Endometrial microvascular endothelial cells (primary cell): ENCODE data around the gene RELB. TPM values are rescaled to one million over a fixed set of nuclear protein-coding genes. Genes with fewer than 3 reads are reported as not detected.
"Not testable (repeated sequence)": the region's sequence is repeated elsewhere in the genome, so short reads cannot be mapped to it uniquely, and the experiment has no call there.

Source experiments
- in situ Hi-C: cut with HindIII; loops from 2 replicates; pipeline ENCODE4 v1.10.0; 2017; ENCODE audit warnings: low sequenced_read_pairs, low pct_unique_long_range_greater_than_20kb; ENCODE audit errors: inconsistent ontology term
- total RNA-seq: library from RNA; depleted of rRNA; stranded (reverse); fragments of >200 nt; gene quantifications from one replicate; pipeline ENCODE4 v1.2.3, GENCODE V29; 2015; ENCODE audit errors: inconsistent ontology term

Gene RELB
- total RNA-seq = 18.9 TPM

DNA sequence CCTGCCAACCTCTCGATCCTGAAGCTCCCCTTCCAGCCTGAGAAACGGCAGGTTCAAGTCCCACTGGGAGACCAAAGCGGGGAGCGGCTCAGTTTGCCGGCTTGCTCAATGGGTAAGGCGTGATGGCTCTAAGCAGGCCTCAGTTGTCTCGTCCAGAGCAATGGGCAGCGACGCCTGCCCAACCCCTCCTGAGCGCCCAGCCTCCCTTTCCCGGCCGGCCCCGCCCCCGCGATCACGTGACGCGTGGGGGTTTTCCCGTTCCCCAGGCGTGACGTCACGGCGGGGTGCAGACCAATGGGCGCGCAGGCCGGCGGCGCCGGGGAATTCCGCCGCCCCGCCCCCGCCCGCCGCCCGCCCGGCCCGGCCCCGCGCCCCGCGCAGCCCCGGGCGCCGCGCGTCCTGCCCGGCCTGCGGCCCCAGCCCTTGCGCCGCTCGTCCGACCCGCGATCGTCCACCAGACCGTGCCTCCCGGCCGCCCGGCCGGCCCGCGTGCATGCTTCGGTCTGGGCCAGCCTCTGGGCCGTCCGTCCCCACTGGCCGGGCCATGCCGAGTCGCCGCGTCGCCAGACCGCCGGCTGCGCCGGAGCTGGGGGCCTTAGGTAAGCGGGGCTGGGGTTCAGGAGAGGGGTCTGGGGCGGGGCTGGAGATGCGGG, at the start of gene RELB:
Gene RELB (plus strand): TSS at position 378 of the 653 bp plus-strand sequence. CDS start 116 bp downstream, at position 494.
- in situ Hi-C loops = no loop called here

- in situ Hi-C loops = no loop called here
These were observed 47.0 kb upstream of the RELB start for GRCh38 chr19:44954278-44954648.

DNA sequence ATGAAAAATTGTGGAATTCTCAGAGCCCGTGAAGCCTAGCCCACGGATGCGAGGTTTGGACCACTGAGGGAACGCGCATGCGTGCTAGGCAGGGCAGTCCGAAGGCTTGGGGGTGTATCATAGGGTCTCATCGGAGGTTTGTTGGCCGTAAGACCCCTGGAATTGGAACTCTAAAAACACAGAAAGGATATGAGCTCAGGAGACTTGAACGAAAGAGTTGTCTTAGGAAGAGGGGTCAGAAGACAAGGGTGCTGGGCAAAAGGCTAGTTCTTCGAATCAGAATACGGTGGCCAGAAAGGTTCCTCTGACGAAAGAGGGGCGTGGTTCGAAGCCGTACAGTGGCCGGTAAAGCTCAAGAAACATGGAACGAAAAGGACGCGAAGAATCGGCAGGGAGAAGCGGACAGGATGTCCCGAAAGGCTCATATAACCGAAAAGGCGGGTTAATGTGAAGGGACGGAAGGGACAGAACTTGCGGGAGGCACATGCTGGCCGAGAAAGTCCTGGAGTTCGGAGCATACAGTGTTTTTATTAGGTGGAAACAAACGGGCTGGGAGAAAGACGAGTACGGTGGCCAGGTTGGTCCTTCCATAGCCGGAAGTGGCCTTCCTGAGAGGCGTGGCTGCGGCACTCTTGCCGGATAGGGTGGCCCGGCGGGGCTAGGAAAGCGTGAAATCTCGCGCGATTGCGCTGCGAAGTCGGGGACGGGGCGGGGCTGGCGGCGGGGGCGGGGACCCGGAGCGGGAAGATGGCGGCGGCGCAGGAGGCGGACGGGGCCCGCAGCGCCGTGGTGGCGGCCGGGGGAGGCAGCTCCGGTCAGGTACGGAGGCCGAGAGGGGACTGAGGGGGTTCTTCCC, 46.4 kb upstream of the RELB start, which contains the start of gene CLPTM1:
Gene CLPTM1 (plus strand): TSS at position 732 of the 856 bp plus-strand sequence. CDS start 16 bp downstream, at position 748.
- in situ Hi-C loops = no loop called here

- in situ Hi-C loops = no loop called here
These were observed 45.5 kb upstream of the RELB start for GRCh38 chr19:44955505-44956439.

- in situ Hi-C loops = no loop called here
These were observed 43.7 kb upstream of the RELB start for GRCh38 chr19:44957526-44957925.

- in situ Hi-C loops = no loop called here
These were observed 43.2 kb upstream of the RELB start for GRCh38 chr19:44958090-44958489.

GRCh38 chr19:44959691-44960090, 41.6 kb upstream of the RELB start:
- in situ Hi-C loops = no loop called here

DNA sequence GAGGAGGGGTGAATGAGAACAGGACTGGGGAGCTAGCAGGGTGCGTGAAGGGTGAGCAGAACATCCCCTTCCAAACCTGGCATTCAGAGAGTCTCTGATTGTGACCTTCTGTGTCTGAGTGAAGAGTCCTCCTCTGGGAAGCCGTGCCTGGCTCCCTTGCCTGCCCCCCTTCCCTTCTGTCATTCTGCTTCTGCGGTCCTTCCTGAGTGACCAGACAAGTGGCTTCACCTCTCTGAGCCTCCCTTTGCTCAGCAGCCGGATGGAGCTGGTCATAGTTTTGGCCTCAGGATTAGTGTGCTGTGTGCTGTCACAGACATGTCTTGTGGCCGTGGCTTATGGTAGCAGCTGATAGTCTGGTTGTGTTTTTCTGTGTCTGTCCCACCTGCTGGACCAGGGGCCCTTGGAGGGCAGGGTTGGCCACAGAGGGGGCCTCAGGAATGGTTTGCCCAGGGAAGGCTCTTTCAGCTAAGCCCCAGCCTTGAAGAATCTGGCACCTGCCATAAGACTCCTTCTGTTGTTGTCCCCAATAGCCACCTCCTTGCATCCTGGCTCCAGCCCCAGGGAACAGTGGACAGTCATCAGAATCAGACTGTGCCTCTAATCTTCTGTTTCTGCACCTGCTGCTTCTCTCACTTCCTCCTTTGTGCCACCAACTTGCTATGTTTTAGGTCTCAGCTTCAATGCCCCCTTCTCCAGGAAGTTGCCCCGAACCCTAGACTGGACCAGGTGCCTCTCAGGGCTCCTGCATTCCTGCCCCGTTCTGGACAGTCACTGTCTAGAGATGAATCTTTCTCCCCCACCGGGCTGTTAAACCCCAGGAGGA, 40.1 kb upstream of the RELB start:
- in situ Hi-C loops = no loop called here

GRCh38 chr19:44961821-44962220, 39.4 kb upstream of the RELB start:
- in situ Hi-C loops = no loop called here

- in situ Hi-C loops = no loop called here
These were observed 33.1 kb upstream of the RELB start for GRCh38 chr19:44968118-44968517.

- in situ Hi-C loops = no loop called here
These were observed 32.6 kb upstream of the RELB start for GRCh38 chr19:44968670-44969069.

DNA sequence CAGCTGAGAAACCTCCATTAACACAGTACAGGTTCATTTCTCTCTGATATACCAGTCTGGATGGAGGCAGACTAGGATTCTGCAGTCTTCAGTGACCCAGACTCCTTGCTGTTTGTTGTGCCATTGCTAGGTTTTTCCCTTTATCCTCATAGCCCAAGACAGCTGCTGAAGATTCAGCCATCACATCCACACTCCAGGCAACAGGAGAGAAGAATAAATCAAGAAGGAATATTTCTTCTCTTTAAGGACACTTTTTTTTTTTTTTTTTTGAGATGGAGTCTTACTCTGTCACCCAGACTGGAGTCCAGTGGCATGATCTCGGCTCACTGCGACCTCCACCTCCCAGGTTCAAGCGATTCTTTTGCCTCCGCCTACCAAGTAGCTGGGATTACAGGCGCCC, 31.8 kb upstream of the RELB start:
- in situ Hi-C loops = no loop called here

GRCh38 chr19:44971451-44971850, 29.8 kb upstream of the RELB start:
- in situ Hi-C loops = not testable (repeated sequence)

DNA sequence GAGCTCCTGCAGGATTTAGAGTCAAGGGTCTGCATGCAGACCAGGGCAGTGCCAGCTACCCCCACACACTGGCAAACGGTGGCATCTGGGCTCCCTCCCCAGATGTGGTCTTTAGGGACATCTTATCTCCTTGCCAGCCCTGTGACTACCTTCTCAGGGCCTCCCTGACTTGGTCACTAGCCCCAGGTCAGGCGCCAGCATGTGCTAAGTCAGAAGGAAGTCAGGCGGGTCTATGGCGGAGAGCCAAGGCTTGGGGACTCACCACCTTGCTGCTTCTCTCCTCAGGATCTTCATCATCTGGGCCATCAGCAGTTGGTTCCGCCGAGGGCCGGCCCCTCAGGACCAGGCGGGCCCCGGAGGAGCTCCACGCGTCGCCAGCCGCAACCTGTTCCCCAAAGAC, 28.5 kb upstream of the RELB start:
- in situ Hi-C loops = no loop called here

- in situ Hi-C loops = no loop called here
These were observed 27.1 kb upstream of the RELB start for GRCh38 chr19:44973982-44974735.

DNA sequence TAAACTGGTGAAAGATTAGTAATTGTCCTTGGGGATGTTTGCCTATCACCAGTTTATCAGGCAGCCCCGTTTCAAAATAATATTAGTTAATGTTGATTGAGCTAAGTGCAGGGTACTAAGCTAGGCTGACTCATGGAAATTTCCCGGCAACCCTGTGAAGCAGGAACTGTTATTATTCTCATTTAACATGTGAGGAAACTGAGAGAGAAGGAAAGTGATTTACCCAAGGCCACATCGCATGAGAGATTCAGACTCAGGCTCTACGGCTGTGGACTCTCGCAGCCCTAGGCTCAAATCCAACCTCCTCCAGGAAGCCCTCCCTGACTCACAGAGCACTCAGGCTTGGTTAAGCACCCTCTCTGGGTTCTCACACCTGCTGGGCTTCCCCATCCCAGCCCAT, 26.4 kb upstream of the RELB start:
- in situ Hi-C loops = no loop called here

- in situ Hi-C loops = no loop called here
These were observed 25.8 kb upstream of the RELB start for GRCh38 chr19:44975444-44975843.

DNA sequence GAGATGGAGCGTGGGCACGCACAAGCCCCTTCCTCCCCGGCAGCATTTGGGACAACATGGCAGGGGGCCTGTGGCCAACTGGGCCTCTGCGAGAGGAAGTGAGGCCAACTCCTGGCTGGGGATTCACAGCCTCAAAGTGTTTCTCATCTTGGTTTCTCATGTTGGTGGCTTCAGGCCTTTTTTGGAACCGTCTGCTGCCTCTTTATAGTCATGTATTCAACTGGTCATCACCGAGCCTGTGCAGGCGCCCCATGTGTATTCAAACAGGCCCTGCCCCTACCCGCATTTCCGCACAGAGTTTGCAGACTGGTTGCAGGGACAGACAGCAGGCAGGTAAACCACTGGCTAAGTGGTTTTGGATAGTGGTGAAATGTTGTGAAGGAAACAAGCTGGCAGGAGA, 17.3 kb upstream of the RELB start:
- in situ Hi-C loops = no loop called here
